ENCODE results near the gene PDE8B.
"Not testable (repeated sequence)": the region's sequence is repeated elsewhere in the genome, so short reads cannot be mapped to it uniquely, and the experiment has no call there.

Gene PDE8B

DNA sequence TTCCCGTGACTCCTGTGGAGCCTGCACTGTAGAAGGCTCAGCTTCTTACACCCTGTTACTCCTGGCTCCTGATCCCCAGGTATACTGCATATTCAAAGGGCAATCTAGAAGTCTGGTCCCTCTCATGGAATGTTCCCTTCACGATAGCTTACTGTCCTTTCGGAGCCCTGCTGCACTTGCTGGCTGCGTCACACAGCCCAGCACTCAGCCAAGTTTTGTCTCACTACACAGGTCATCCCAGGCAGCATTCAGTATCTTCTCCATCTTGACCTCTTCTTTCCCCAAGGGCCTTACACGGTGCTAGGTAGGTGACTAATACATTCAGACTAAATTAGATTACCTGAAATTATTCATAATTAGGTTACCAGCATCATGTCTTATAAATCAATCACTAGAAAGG is 157.9 kb downstream of the PDE8B start:
- DNase-seq: no peak

DNA sequence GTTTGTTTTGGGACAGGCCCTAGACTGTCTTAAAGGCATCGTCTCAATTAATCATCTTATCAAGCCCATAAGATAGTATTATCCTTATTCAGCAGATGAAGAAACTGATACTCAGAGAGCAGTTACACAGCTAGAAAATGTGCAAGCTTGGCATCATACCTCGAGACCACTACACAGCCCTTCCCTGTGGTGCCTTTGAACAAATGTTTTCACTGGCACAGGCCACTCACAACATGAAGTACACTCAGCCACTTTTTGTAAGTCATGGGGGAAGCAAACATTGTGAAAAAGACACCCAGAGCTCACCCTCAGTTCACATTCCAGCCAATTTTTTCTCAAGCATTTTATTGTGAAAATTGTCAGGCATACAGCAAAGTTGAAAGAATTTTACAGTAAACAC is 159.1 kb downstream of the PDE8B start:
- no peak for DNase-seq

DNA sequence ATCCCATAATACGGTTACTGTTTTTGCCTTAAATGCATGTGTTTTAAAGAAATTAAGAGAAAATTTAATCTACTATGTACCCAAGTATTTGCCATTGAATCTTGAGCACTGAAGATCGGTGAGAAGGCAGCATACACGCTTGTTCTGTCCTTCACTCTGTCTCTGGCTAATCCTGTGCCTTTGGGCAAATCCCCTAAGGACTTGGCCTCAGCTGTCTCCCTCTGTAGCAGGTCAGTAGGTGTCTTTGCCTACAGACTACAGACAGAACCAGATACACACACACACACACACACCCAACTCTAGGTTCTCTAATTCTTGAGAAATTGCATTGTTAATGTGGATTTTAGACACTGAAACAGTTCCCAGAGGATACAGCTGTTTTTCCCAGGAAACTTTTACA is 164.2 kb downstream of the PDE8B start:
- DNase-seq: no peak

DNA sequence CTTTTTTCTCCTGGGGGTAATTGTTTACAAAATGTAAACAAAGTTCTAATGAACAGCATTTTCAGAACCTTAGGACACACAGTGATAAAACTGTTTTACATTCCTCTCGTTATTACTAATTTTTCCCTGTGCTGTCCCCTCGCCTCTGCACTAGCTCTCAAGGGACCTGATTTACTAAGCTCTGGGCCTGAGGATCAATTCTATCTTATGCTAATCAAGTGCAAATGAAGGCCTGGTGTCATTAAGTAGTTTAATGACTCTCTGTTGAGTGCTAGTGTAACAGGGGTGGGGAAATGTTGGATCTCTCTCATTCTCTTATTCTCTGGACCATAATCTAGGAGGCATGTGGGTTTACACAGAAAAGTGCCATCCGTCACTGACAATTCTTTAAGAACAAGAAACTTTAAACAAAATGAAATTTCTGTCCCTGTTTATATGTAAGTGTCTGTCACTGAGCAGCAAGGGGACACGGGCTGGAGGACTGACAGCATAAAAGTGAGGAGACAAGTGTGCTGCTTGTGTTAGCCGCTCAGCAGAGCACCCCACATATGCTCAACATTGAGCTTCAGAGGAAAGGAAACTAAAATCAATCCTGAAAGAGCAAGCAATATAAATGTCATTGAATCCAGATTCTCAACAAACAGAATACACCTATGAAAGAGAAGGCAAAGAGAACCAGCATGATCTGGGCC is 166.3 kb downstream of the PDE8B start:
- DNase-seq: no peak

DNA sequence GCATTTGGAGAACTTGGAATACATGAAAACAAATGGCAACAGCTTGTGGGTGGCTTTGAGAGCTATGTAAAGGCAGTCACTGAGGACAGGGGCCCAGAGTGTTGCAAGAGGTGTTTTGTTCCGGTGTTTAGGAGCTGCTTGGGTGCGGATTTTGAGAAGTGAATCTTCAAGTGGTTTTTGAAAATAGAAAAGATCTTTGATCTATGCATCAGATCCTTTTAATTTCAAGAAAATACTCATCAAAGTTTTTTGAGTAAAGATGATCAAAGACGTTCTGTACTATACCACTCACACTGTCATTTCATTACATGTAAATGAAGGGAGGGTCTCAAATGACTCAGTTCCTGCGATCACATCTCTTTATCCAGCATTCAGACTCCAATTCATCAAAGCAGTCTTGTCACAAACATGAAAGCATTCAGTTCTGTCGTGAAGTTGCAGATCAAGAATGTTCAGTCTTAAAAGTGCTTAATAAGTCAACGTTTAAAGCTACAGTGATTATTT is 169.1 kb downstream of the PDE8B start:
- no peak for DNase-seq

DNA sequence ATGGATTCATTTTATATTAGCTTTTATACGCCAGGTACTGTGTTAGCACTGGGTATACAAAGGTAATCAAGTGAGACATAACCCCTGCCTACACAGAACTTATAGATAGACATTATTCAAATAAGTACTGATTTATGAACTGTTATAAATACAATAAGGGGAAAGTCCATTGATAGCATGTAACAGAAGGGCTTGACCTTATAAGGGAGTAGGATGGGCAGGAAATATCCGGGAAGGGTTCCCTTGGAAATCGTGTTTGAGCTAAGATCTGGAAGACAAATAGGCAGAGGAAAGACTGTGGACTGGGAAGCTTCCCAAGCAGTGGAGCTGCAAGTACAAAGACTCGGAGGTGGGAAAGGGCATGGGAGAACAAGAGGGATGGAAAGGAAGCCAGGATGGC is 170.2 kb downstream of the PDE8B start:
- no peak for DNase-seq

DNA sequence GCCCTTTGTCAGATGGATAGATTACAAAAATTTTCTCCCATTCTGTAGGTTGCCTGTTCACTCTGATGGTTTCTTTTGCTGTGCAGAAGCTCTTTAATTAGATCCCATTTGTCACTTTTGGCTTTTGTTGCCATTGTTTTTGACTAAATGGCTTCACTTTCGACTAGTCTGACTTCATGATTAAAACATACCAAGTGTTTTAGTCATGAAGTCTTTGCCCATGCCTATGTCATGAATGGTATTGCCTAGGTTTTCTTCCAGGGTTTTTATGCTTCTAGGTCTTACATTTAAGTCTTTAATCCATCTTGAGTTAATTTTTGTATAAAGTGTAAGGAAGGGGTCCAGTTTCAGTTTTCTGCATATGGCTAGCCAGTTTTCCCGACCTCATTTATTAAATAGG is 172.9 kb downstream of the PDE8B start:
- not testable (repeated sequence) for DNase-seq

DNA sequence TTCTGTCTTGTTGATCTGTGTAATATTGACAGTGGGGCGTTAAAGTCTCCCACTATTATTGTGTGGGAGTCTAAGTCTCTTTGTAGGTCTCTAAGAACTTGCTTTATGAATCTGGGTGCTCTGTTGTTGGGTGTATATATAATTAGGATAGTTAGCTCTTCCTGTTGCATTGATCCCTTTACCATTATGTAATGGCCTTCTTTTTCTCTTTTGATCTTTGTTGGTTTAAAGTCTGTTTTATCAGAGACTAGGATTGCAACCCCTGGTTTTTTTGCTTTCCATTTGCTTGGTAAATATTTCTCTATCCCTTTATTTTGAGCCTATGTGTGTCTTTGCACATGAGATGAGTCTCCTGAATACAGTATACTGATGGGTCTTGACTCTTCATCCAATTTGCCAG is 175.9 kb downstream of the PDE8B start:
- DNase-seq: not testable (repeated sequence)

DNA sequence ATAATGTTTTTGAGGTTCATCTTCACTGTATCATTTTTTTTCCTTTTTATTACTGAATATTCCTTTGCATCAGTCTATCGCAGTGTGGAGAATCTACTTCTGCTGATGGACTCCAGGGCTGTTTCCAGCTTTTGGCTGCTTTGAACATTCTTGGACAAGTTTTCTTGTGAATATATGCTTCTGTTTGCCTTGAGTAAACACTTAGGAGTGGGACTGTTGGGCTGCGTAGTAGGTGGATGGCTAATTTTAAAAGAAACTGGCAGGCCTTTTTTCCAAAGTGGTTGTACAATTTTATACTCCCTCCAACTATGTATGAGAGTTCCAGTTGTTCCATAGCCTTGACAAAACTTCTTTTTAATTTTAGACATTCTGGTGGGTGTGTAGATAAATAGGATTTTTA is 179.3 kb downstream of the PDE8B start:
- DNase-seq: no peak

DNA sequence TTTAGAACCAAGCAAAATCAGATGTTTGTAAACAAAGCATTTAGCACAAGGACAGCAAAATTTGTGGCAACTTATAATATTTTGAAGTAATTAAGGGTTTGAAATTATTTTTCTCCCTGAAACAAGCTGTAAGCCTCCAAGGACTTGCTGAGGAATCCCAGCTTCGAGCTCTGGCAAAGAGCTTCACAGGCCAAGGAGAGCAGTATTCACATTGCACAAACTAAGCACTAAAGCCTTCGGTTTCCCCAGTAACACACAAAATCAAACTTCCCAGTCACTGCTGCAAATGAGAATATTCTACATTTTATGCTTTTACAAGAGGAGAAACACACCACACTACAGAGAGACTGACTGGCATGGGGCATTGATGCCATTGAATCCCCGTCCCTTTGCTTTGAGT is 179.7 kb downstream of the PDE8B start:
- no peak for DNase-seq

DNA sequence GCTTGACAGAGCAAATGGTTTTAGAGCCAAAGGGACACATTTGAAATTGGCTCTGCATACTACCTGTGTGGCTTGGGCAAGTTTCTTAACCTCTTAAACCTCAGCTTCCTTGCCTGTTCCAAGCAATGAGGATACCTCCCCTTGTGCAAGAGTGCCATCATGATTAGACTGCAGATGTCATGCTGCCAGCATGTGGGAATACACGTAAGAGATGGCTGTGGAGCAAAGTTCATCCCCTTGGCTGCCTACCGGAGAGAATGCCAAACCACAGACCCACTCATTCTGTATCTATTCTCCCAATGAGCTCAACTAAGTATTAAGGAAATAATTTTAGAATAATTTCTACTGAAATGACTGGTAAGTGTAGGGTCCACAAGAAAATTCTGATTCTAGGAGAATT is 180.3 kb downstream of the PDE8B start:
- DNase-seq: no peak

DNA sequence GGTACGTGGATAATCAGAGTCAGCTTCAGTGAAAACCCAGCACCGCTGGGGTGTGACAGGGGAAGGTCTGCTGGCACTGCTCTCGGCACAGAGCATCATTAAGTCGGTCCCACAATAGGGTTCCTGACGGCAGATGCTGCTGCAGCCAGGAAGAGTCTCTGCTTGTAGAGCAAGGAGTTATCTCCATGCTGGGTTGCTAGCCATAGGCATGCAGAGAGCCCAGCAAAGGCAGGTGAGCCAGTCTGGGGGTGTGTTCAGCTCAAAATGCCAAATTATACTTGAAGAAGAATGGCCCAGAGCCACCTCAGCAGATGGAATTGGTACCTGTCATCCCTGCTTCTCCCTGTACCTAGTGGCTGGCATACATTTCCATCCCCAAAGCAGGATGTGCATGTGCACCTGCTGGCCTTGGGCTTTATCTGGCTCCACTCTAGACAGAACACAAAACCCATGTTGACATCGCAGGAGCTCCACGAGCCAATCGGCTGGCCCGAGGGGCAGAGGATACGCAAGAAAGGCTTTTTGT is 180.8 kb downstream of the PDE8B start:
- DNase-seq: peak; percentile 36

DNA sequence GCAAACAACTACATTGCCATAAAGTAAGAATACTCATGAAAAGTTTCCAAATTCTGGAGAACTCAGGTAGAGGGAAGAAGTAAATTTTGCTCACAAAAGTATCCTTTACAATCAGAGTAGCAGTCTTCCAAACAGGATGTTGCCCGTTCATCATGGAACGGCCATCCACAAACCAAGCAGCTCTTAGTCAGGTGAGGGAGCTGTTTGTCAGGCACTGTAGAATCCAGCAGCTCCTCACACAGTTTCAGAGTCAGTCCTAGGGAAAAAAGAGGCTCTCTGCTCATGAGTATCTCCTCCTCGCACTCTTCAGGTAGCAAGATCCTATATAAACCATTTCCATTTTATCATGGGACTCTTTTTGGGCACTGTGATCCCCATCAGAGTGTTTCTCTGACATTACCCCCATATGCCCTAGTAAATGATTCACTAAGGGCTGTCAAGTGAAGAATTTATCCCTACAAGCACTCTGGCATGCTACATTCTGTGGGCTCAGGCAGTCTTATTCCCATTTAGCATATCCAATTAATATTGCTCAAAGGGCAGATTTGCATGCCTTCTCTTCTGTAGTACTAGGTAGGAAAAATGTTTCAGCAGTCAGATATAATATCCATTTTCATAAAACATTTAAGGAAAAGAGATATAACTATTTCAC is 183.7 kb downstream of the PDE8B start:
- no peak for DNase-seq

DNA sequence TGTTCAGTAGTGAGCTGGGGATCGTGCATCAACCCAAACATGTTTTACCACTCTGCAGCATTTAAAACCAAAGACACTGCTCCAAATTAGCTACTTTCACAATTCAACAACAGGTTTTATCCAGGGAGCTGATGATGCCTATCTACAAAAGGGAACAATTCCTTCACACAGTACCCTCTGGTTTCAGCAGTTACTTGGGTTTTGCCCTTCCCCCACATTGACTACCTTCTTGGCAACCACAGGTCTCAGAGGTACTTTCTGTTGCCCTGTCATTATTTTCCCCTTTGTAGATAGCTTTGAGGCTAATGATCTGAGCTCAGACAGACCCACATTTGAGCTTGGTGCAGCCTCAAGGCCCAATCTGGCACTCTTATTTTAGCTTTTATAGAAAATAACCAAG is 185.5 kb downstream of the PDE8B start:
- DNase-seq: no peak

DNA sequence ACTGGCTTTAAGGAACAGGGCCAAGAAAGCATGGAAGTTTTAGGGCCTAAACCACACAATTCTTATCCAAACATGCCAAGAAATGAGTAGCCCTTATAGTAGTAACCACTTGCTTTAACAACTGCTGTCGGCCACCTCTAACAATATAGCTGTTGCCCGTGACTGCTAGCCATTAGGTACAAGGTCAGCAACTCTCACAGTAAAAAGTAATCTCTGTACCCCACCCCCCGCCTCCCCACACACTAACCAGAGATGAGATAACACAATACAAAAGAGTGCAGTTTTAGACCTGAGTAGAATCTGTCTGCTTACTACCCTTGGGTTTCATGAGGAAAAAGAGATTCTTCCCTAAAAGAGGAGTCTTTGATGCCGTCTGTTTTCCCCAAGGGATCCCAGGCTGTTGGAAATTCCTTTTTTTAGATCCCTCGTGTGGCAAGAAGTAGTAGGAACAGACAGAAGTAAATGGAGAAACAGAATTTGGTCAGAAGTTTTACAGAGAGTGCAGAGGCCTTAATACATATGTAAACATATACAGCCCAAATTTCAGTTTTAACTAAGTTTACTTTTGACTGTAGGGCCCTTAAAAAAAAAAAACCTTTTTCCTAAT is 187.3 kb downstream of the PDE8B start:
- DNase-seq: no peak

DNA sequence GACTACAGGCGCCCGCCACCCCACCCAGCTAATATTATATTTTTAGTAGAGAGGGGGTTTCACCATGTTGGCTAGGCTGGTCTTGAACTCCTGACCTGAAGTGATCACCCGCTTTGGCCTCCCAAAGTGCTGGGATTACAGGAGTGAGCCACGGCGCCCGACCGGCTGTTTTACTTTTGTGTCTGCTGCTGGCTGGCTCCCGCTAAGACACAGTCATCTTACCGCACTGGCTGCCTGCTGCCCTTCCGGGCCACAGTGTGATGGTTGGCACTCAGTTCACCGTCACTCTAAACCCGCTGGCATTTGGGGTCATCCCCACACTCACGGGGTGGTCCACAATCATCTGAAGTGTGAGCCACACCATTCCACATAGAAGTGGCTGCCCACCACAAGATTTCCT is 188.0 kb downstream of the PDE8B start:
- DNase-seq: no peak

DNA sequence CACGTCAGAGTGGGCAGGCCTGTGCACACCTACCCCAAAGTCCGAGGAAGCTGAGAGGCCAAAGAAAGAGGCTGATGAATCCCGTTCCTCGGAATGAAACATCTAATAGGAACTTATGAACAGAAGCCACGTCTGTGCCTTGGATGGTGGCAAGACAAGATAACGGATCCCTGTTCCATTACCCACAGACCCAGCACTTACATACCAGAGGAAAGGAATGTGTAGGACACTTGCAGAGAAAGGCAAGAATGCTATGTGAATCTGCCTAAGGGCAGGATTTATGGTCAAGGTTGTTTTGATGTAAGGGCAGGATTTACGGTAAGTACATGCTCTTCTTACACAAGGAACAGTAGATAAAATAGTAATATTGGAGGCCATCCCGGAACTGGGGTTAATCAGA is 188.4 kb downstream of the PDE8B start:
- DNase-seq: no peak

DNA sequence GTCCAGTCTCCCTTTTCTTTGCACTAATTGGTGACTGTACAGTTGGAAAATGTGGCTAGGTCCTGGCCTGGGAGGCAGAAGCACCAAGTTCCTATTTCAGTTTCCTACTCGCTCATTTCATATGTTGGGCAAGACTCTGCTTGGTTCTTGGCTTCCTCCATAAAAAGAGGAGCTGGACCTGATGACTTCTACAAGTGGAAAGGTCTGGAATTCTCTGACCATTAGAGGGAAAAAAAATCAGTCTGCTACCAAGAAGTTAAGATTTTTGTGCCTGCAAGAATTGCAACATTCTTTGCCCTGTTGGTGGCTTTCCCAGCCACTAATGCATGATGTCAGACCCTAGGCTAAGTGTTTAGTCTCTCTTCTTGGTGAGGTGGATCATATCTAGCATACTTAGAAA is 190.2 kb downstream of the PDE8B start:
- no peak for DNase-seq

DNA sequence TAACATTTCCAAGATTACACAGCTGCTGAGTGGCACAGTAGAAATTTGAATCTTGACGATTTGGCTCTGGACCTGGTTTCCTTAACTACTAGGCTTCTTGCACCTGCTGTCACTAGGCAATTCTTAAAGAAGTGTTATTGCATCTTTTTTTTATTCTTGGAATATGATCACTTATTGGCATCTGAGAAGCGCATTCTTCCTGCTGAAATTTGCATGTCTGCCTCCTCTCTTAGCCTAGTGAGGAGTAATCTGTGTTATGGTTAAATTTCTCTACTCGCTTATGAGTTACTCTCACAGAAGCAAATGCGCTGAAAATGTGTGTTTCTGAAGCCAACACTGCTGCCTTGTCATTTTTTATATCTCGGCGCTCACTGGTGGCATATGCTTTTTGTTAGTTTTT is 192.3 kb downstream of the PDE8B start:
- DNase-seq: no peak

DNA sequence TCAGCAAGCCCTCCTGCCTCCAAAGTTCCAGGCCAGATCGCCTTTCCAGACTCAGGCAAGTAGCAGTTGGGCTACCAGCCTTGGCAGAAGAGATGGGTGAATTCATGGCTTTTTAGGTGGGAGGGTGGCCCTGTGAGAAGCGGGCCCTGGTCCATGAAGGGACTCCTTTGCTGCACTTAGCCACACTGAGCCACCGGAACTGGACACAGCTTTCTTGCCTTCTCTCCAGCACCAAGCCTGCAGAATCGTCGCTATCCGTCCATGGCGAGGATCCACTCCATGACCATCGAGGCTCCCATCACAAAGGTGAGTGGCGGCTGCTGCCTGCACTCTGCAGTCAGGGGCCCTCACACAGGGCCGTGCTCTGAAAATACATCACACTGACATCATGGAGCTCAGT is 196.7 kb downstream of the PDE8B start:
- no peak for DNase-seq

DNA sequence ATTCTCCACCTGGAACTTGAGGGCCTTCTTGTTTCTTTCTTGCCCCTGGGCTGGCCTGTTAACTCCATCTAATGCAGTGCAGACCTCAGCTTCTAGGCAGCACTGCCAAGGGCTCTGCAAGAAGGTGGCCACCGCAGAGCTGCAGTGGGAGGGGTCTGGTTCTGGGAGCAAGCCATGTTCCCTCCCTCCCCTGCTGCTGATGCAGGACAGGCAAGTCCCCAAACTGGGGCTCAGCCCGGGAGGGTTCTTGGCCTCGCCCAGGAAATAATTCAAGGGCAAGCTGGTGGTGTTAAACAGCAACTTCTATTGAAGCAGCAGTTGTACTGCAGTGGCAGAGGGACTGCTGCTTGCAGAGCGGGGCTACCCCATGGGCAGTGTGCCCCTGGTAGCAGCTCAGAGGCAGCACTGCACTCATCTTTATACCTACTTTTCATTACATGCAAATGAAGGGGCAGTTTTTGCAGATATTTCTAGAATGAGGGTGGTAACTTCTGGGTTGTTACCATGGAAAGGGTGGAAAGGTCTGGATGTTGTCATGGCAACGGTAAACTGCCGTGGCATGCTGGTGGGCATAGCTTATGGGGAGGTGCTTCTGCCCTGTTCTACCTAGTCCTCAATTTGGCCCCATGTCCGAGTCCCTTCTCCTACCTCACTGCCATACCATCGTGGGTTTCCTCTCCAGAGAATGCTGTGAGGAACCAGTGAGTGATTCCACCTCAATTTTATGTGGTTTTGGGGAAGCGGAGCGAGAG is 199.6 kb downstream of the PDE8B start:
- no peak for DNase-seq

DNA sequence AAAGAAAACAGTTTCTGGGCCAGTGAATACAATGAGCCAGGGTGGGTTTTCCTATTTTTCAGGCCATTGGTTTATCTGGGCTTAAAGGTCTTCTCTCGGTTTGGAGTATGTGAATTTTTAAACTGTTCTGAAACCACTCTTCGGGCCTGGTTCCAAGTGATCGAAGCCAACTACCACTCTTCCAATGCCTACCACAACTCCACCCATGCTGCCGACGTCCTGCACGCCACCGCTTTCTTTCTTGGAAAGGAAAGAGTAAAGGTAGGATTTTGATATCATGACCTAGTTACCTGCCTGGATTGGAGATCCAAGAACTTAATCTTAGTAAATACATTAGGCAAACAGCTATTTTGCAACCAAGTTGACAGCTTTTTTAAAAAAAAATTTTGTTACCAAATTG is 202.6 kb downstream of the PDE8B start:
- DNase-seq: no peak

DNA sequence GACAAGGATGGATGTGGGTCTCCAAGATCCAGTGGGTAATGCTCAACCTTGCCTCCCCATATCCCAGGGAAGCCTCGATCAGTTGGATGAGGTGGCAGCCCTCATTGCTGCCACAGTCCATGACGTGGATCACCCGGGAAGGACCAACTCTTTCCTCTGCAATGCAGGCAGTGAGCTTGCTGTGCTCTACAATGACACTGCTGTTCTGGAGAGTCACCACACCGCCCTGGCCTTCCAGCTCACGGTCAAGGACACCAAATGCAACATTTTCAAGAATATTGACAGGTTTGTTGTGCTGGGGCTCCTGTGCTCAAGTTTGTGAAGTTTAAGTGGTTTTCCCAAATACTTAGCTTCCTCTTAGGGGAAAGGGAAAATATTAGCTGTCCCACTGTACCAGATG is 207.7 kb downstream of the PDE8B start:
- no peak for DNase-seq
